Spleen (tissue), 11 donors: ENCODE measurements around the gene DOCK1. TPM values are rescaled to one million over a fixed set of nuclear protein-coding genes. Genes with fewer than 3 reads are reported as not detected.
"Not testable (repeated sequence)": the region's sequence is repeated elsewhere in the genome, so short reads cannot be mapped to it uniquely, and the experiment has no call there.

ENCODE experiments used
- DNase-seq: peaks from one replicate; pipeline ENCODE4 v3.0.0-alpha.2; 2020
- H3K27ac ChIP-seq, 8 donors: fragments of 200-600 bp; sonication (generic) in 7 of 8; 1 replicate in 4 of 8; 2 replicates in 4 of 8; pipeline versions ENCODE4 v1.5.0 to v1.8.0; 2016 to 2021; ENCODE audit warnings: inconsistent platforms in 4 of 8, mild to moderate bottlenecking in 4 of 8, moderate library complexity in 1 of 8
- H3K27me3 ChIP-seq, 7 donors: fragments of 200-600 bp; sonication (generic) in 6 of 7; replicated peaks in 1 of 7; 1 replicate in 4 of 7; 2 replicates in 3 of 7; pipeline versions ENCODE4 v1.5.0 to v1.8.0; 2016 to 2021; ENCODE audit warnings: inconsistent platforms in 3 of 7, mild to moderate bottlenecking in 1 of 7
- H3K36me3 ChIP-seq, 6 donors: fragments of 200-600 bp; sonication (generic) in 5 of 6; 1 replicate in 4 of 6; 2 replicates in 2 of 6; pipeline versions ENCODE4 v1.5.0 to v1.8.0; 2016 to 2021; ENCODE audit warnings: inconsistent platforms in 2 of 6
- H3K4me1 ChIP-seq, 6 donors: fragments of 200-600 bp; sonication (generic) in 5 of 6; 1 replicate in 3 of 6; 2 replicates in 3 of 6; pipeline versions ENCODE4 v1.5.0 to v1.8.0; 2016 to 2021; ENCODE audit warnings: inconsistent platforms in 3 of 6
- H3K4me3 ChIP-seq, 8 donors: fragments of 200-600 bp; sonication (generic) in 7 of 8; 1 replicate in 4 of 8; 2 replicates in 4 of 8; pipeline versions ENCODE4 v1.5.0 to v1.8.0; 2016 to 2021; ENCODE audit warnings: inconsistent platforms in 4 of 8, mild to moderate bottlenecking in 4 of 8, moderate library complexity in 2 of 8
- H3K9me3 ChIP-seq, 8 donors: fragments of 200-600 bp; sonication (generic) in 7 of 8; 1 replicate in 4 of 8; 2 replicates in 4 of 8; pipeline versions ENCODE4 v1.5.0 to v1.8.0; 2016 to 2021; ENCODE audit warnings: inconsistent platforms in 4 of 8
- CTCF ChIP-seq, 11 experiments: fragments of 200-600 bp in 7 of 11; fragments of 450-650 bp in 4 of 11; sonication (generic) in 4 of 11; IDR thresholded peaks in 8 of 11; conservative IDR thresholded peaks in 3 of 11; 1 replicate in 7 of 11; 2 replicates in 4 of 11; pipeline versions ENCODE4 v1.4.0 to v1.8.0; 2016 to 2021; ENCODE audit warnings: antibody characterized with exemption in 11 of 11, inconsistent platforms in 4 of 11, mild to moderate bottlenecking in 1 of 11
- POLR2A ChIP-seq, 3 donors: fragments of 450-650 bp; IDR thresholded peaks; one replicate each; pipeline ENCODE4 v1.5.1; 2017; ENCODE audit warnings: antibody characterized with exemption in 3 of 3, mild to moderate bottlenecking in 1 of 3
- POLR2AphosphoS5 ChIP-seq, 3 donors: sonication (generic); formaldehyde crosslinking; IDR thresholded peaks; one replicate each; pipeline ENCODE4 v1.5.1; 2017; ENCODE audit warnings: antibody characterized with exemption in 3 of 3
- WGBS, 5 donors: extraction: QIAGEN DNeasy Blood & Tissue Kit in 3 of 5; methylation state at CpG; one replicate each; pipeline versions ENCODE4 v1.1.5 to v1.1.7; 2013 to 2018; 5-methylcytosine and 5-hydroxymethylcytosine counted together
- intact Hi-C: fragments of 100-400 bp; cut with DNase I; formaldehyde crosslinking; loops from one replicate; pipeline ENCODE4 v1.15.0; 2023; ENCODE audit warnings: low total_unique reads
- polyA plus RNA-seq, 3 donors: library from polyadenylated mRNA; stranded (reverse); fragments of 200-250 nt; gene quantifications; one replicate each; pipeline ENCODE4 v1.2.1, GENCODE V29; 2013
- total RNA-seq, 7 donors: library from RNA; depleted of rRNA in 3 of 7; stranded (reverse); fragments of >200 nt in 3 of 7; fragmentation: NEBNext Ultra II Directional in 4 of 7; extraction: Animal tissue kit (Norgen Biotek cat#: 25700) in 4 of 7; gene quantifications; one replicate each; pipeline versions ENCODE4 v1.1.0 to v1.2.1, GENCODE V29; 2016 to 2021
- donor health status: healthy with polysubstance abuse.
- donor health status: DM: no; HTN: no; CAD: no; lungs with moderate emphysema.
- donor health status: DM: no; HTN: no; CAD: no.
- donor health status: Bipolar disorder and iron deficiency.
- donor health status: healthy.
- donor health status: DM: no; HTN: no; CAD: no.
- donor health status: DM: yes; HTN: yes; CAD: no.

The DOCK1 gene
- total and polyA plus RNA-seq, 10 donors, result 2.2 to 40.5 (median 25.1) TPM

GRCh38 chr10:127296696-127297095, 391.5 kb downstream of the DOCK1 start:
- intact Hi-C loops, result no loop called here
- Histone ChIP-seq H3K27ac (no peak overlapping the region), H3K9me3 (no peaks in the 10 kb centered on the region), H3K4me1 (peaks cover 0 to 18% (median 5%) of the 10 kb centered on the region in 6 donors), H3K4me3 (no peak overlapping the region), H3K27me3 (no peaks in the 10 kb centered on the region), H3K36me3 (no peaks in the 10 kb centered on the region)
- no peak for DNase-seq
- 88 to 96% (median 94%) methylated on average over 5 to 6 of the region's 6 CpGs for WGBS, 5 donors
- no peak for TF ChIP-seq POLR2AphosphoS5 (IDR thresholded peaks at IDR 0.05)
- TF ChIP-seq POLR2A (IDR thresholded peaks at IDR 0.05), result no peak
- no peak for TF ChIP-seq CTCF (IDR thresholded peaks at IDR 0.05 in 8 of 11, conservative IDR thresholded peaks at IDR 0.05 in 3 of 11)

- H3K4me3 ChIP-seq, result no peak overlapping the region
- intact Hi-C loops, result no loop called here
- DNase-seq, result no peak
- no peaks in the 10 kb centered on the region for H3K27me3 ChIP-seq
- TF ChIP-seq POLR2A (IDR thresholded peaks at IDR 0.05) (no peak), CTCF (IDR thresholded peaks at IDR 0.05 in 8 of 11, conservative IDR thresholded peaks at IDR 0.05 in 3 of 11) (no peak), POLR2AphosphoS5 (IDR thresholded peaks at IDR 0.05) (no peak)
- H3K27ac ChIP-seq, result no peak overlapping the region
- H3K4me1 ChIP-seq, result peaks cover 0 to 6% (median 2%) of the 10 kb centered on the region in 6 donors
- 78 to 90% (median 81%) methylated on average over 4 of the region's 4 CpGs for WGBS, 5 donors
- H3K36me3 ChIP-seq, result no peaks in the 10 kb centered on the region
- no peaks in the 10 kb centered on the region for H3K9me3 ChIP-seq
Measured at GRCh38 chr10:127298381-127298780, 393.2 kb downstream of the DOCK1 start.

- WGBS, 5 donors, result 90 to 98% (median 93%) methylated on average over 11 of the region's 11 CpGs
- not testable (repeated sequence) for DNase-seq
Measured at GRCh38 chr10:127299192-127299591, 394.0 kb downstream of the DOCK1 start.

DNA sequence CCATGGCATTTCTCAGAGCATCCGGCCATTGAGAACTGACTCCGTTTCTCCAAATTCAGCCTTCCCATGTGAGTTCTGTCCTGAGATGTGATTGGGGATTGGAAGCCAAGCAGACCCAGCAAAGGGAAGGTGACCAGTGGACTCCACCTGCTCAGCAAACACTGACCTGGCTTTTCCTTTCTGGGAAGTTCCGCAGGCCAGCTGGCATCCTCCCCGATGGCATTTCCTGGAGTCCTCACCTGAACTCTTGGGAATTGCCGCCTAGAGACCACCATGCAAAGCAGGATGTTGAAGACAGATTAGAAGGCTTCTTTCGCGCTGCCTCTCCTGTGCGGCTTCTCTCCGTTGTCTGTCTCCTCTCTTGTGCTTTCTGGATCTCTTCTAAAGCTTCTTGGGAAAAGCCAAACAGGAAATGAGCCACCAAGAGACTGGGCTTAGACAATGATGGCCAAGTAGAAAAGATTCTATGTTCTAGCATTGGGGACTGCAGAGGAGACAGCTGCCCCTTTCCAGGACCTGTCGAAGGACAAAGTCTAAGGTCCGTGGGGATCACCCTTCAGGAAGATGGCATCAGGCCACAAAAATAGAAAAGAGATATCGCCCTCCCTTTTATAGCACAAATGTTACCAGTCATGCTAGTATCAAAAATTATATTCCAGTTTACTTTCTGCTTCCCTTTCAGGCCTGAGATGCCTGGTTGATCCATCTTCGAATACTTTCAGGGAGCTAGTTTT, 394.9 kb downstream of the DOCK1 start:
- H3K9me3 ChIP-seq, result no peaks in the 10 kb centered on the region
- no peaks in the 10 kb centered on the region for H3K27me3 ChIP-seq
- H3K36me3 ChIP-seq, result no peaks in the 10 kb centered on the region
- DNase-seq, result no peak
- H3K27ac ChIP-seq, result no peak overlapping the region
- H3K4me1 ChIP-seq, result no peaks in the 10 kb centered on the region
- TF ChIP-seq POLR2AphosphoS5 (IDR thresholded peaks at IDR 0.05) (no peak), CTCF (IDR thresholded peaks at IDR 0.05 in 8 of 11, conservative IDR thresholded peaks at IDR 0.05 in 3 of 11) (no peak), POLR2A (IDR thresholded peaks at IDR 0.05) (no peak)
- H3K4me3 ChIP-seq, result no peak overlapping the region
- intact Hi-C loops, result no loop called here
- 85 to 91% (median 87%) methylated on average over 13 of the region's 13 CpGs for WGBS, 5 donors

More at GRCh38 chr10:127299192-127299591, 394.0 kb downstream of the DOCK1 start:
- H3K4me3 ChIP-seq, H3K4me1 ChIP-seq, H3K36me3 ChIP-seq, H3K27me3 ChIP-seq, intact Hi-C loops, H3K9me3 ChIP-seq, H3K27ac ChIP-seq: not testable (repeated sequence)
